Uterus (tissue), 2 donors: ENCODE results near the gene WDR81.

Source experiments
- CTCF ChIP-seq, 4 experiments: fragments of 200-600 bp in 2 of 4; fragments of 450-650 bp in 2 of 4; sonication (generic) in 2 of 4; IDR thresholded peaks; one replicate each; pipeline ENCODE4 v1.5.1; 2016 to 2019; ENCODE audit warnings: antibody characterized with exemption in 4 of 4, mild to moderate bottlenecking in 2 of 4, moderate library complexity in 1 of 4
- POLR2A ChIP-seq, 2 donors: fragments of 450-650 bp; IDR thresholded peaks; one replicate each; pipeline ENCODE4 v1.6.1; 2016; ENCODE audit warnings: antibody characterized with exemption in 2 of 2, mild to moderate bottlenecking in 1 of 2, moderate library complexity in 1 of 2

GRCh38 chr17:1762901-1763898 is 38.7 kb downstream of the WDR81 start:
- no peak for TF ChIP-seq CTCF (IDR thresholded peaks at IDR 0.05)
- peak in 1 of 2 donors; percentile 33 for TF ChIP-seq POLR2A (IDR thresholded peaks at IDR 0.05)
